HG02759 (cell line): Measurements from ENCODE around the gene GTF2IRD2.
"Not testable (repeated sequence)": the region's sequence is repeated elsewhere in the genome, so short reads cannot be mapped to it uniquely, and the experiment has no call there.

ENCODE experiments used
- ATAC-seq: cut with Tn5 transposase; IDR thresholded peaks from one replicate; pipeline ENCODE4 v1.9.1; 2021; ENCODE audit warnings: mild to moderate bottlenecking, moderate library complexity; ENCODE audit not compliant: unreplicated experiment

Gene GTF2IRD2

DNA sequence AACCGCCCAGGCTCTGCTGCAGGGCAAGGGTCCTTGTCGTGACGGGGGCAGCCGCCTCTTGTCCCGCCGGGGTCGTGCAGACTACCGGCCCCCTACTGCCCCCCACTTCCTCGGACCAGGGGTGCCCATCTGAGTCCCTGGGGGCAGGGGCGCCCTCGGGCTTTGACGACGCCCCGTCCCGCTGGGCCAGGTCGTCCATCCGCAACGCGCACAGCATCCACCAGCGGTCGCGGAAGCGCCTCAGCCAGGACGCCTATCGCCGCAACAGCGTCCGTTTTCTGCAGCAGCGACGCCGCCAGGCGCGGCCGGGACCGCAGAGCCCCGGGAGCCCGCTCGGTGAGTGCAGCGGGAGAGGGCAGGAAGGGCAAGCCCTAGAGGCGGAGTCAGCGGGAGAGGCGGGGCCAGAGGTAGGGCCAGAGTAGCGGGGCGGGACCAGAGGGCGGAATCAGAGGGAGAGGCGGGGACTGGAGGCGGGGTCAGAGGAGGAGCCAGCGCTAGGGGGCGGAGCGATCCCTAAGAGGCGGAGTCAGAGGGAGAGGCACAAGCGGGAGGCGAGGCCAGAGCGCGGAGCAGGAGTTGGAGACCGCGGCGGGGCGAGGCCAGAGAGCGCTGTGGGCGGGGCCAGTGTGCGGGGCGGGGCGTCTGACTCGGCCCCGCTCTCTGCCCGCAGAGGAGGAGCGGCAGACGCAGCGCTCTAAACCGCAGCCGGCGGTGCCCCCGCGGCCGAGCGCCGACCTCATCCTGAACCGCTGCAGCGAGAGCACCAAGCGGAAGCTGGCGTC lies 62.8 kb downstream of the GTF2IRD2 start:
- peak; percentile 84 for ATAC-seq

DNA sequence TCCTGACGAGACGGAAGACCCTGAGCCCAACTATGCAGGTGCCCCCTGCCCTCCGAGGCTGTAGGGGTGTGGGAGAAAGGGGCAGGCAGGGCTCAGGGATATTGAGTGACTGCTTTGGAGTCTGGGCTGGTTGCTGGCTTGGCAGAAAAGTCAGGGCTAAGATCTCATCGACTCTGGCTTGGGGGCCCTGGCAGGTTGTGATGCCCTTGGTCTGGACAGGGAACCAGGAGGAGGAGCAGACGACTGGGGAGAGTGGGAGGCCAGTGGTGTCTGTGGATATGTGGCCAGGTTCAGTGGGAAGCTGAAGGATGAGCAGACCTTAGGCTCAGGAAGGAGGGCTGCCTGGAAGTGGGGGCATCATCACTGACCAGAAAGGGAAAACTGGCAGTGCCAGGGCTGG lies 67.8 kb downstream of the GTF2IRD2 start:
- ATAC-seq = not testable (repeated sequence)

DNA sequence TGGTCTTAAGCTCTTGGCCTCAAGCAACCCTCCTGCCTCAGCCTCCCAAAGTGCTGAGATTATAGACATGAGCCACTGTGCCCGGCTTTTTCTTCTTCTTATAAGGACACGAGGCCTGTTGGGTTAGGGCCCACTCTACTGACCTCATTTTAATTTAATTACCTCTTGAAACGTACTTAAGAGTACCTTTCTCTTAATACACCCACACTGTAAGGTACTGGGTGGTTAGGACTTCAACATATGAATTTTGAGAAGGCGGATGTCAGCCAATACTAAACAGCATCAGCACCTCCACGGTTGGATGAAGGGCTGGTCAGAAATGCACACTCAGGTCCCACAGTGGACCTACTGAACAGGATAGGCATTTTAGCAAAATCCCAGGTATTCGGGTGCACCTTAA lies 69.7 kb downstream of the GTF2IRD2 start:
- not testable (repeated sequence) for ATAC-seq

DNA sequence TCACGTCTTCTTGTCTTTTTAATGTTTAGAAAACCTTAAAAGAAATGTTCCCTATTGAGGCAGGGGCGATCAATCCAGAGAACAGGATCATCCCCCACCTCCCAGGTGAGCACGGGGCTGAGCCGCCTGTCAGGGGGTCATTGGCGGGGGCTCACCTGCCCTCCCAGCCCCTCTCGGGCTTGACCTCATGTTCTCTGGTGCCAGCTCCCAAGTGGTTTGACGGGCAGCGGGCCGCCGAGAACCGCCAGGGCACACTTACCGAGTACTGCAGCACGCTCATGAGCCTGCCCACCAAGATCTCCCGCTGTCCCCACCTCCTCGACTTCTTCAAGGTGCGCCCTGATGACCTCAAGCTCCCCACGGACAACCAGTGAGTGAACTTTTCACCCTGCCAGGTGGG lies 72.4 kb downstream of the GTF2IRD2 start:
- not testable (repeated sequence) for ATAC-seq

DNA sequence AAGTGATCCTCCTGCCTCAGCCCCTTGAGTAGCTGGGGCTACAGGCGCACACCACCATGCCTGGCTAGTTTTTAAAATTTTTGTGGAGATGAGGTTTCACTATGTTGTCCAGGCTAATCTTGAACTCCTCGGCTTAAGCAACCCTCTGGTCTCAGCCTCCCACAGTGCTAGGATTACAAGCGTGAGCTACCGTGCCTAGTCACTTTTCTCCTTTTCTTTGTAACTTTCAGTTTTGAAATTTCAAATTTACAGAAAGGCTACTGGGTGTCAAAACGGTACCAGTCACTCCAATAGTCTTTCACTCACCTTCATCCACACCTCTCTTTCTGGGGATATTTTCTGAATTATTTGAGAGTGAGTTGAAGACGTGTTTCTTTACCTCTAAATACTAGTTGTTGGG lies 76.3 kb downstream of the GTF2IRD2 start:
- peak; percentile 48 for ATAC-seq

DNA sequence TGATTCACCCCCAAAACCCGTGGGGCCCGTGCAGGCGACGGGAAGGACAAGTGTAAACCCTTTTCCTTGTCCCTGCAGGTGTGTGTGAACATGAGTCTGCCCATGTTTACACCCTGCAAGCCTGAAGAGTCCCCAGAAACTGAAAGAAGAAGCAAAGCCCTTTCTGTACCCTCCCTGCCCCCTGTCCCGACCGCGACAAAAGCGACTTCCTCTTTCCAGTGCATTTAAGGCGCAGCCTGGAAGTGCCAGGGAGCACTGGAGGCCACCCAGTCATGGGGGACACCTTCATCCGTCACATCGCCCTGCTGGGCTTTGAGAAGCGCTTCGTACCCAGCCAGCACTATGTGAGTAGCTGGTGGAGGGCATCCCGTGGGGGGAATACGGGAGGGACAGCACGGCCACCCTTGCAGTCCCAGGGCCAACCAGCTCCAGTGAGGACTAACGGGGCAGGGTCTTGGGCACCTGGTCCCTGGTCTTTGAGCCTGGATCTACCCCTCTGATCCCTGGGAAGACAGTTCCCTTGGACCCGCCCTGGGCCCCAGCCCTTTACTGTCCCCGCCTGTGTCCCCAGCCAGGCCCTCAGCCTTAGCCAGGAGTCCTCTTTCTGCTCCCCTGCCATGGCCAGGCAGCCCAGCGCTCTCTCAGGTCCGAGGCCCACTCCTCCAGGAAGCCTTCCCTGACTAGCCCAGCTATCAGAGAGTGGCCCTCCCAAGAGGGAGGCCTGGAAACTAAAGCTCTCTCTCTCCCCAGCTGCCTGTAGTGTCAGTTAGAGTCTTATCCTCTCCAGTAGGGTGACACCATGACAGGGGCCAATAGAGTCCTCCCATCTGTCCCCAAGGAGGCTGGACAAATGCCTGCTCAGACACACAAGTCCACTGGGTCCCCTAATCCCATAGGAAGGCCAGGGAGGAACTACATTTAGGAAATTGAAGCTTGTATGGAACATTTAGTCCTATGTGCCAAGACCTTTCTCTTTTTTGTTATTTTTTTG lies 77.3 kb downstream of the GTF2IRD2 start, which contains the start of gene NCF1:
Gene NCF1 (plus strand): TSS at position 252 of the 991 bp plus-strand sequence. CDS start 21 bp downstream, at position 273.
- peak; percentile 81 for ATAC-seq

DNA sequence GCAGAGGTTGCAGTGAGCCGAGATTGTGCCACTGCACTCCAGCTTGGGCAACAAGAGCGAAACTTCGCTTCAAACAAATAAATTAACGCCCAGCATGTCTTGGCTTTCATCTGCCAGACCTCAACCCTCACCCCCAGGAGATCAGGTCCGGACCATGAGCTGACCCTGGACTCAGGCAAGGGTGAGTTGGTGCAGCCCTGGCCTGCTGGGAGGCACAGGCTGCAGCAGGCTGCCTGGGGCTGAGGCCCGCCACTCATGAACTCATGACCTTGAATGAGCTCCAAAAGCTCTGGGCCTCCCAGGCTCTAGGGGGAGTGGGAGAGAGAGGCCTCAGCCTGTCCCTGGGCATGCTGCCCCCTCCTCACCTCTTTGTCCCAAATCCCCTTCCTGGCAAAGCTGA lies 79.3 kb downstream of the GTF2IRD2 start:
- ATAC-seq = not testable (repeated sequence)

DNA sequence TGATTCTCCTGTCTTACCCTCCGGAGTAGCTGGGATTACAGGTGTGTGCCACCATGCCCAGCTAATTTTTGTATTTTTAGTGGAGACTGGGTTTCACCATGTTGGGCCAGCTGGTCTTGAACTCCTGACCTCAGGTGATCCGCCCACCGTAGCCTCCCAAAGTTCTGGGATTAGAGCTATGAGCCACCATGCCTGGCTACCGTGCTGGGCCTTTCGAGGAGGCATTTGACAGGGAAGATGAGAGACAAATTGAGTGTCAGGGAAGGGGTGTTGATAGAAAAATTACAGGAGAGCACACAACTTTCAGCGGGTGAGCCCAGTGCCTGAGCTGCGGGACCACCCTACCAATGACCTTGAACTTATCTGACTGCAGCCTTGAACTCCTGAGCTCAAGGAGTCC lies 81.3 kb downstream of the GTF2IRD2 start:
- ATAC-seq = not testable (repeated sequence)

DNA sequence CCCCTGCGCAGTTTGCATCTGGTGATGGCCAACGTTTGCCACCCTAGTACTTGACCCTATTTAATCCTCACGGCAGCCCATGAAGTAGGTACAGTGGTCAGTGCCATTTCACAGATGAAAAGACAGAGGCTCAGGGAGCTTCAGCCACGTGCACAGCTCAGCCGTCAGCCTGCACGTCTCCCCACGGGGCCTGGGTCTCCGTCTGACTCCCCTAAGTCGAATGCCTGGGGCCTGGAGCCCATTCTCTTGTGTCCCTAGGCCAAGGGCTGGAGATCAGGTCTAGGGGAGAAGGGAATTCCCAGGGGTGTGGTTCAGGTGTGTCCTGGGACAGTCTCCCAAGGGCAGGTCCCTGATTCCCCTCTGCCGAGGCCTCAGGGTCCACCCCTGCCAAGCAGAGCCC lies 84.4 kb downstream of the GTF2IRD2 start:
- not testable (repeated sequence) for ATAC-seq

DNA sequence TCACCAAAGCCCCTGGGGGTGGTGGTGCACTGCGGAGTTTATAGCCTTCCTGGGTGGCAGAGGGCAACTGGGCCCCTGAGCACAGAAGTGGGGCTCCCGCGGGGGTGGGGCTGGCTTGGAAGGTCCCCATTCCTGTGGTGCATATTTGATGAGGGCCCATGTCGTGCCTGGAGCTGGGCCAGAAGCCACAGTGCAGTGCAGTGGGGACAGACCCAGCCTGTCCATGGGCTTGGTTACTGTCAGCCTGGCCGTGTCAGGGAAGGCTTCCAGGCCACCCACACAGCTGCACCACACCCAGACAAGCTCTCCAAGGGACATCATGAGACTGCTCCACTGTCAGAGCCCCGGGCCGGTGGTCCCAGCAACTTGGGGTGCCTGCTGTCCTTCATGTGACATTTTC lies 84.9 kb downstream of the GTF2IRD2 start:
- peak; percentile 35 for ATAC-seq

DNA sequence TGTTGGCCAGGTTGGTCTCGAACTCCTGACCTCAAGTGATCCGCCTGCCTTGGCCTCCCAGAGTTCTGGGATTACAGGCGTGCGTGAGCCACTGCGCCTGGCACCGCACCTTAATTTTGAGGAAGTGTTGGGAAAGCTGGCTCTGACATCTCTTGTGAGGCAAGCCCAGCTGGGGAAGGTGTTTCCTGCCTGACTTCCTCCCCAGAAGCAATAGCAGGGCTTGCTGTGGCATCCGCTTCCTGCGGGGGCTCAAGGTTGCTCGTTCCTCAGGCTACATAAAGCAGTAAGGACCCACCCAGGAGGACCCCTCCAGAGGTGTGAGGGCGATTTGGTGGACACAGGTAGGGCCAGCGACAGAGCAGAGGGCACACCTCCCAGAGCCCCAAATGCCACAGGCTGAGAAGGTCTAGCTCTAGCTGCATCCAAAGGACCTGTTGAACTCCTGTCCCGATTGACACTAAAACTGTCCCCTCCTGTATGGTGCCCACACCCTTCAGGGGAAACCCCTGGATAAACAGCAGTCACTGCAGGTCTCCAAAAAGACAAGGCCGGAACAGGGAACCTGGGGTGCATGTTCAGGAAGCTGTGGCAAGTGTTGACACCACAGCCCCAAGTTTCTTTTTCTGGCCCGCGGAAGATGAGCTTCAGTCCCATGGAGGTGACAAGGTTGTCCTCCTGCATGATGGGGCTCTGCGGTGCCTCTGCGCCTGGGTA lies 86.0 kb downstream of the GTF2IRD2 start:
- not testable (repeated sequence) for ATAC-seq

DNA sequence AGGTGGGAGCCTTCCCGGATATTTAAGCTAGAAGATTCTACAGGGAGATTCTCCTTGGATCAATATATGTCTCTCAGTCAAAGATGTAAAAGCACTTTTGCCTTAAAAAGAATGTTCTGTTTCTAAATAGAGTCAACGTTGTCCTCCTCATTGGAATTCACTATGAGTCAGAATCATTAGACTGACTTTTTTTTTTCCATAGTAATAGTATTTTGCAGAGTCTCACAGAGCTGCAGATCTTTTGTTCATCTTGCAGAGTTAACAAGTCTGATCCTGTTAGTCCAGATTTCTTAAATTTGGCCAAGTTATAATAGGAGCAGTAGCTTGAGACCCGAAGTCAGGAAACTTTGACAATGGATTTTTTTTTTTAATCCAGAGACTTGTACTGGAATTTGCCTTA lies 92.4 kb downstream of the GTF2IRD2 start:
- ATAC-seq = not testable (repeated sequence)

DNA sequence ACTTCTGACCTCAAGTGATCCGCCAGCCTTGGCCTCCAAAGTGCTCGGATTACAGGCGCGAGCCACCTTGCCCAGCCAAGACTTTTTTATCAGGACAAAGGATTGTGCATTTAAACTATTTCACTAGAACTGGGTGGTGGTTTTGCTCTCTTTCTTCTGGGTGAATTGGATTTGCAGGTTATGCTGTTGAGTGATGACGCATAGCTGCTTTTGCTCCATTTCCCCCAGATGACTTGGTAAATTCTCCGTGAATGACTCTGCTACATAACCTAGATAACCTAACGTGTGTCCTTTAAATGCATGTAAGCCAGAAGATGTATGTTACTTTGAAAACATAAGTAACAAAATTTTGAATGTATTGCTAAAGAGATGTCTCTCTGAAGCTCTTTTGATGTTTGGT lies 93.1 kb downstream of the GTF2IRD2 start:
- ATAC-seq = not testable (repeated sequence)

DNA sequence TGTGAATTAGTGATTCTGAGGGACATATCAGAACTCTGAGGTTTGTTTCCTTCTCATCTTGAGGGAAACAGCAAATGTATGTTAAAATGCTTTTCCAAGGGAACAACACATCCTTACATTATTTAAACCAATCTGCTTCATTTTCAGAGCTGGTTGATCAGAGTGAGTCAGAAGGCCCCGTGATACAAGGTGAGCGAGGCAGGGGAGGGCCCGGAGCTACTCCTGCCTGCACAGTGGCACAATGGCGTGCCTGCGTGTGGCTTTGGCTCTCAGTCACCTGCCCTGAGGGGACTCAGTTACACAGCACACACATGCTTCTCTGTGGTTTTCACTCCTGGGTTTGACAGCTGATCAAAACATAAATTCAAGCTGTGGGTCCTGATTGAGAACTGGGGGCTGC lies 94.7 kb downstream of the GTF2IRD2 start:
- ATAC-seq = not testable (repeated sequence)

DNA sequence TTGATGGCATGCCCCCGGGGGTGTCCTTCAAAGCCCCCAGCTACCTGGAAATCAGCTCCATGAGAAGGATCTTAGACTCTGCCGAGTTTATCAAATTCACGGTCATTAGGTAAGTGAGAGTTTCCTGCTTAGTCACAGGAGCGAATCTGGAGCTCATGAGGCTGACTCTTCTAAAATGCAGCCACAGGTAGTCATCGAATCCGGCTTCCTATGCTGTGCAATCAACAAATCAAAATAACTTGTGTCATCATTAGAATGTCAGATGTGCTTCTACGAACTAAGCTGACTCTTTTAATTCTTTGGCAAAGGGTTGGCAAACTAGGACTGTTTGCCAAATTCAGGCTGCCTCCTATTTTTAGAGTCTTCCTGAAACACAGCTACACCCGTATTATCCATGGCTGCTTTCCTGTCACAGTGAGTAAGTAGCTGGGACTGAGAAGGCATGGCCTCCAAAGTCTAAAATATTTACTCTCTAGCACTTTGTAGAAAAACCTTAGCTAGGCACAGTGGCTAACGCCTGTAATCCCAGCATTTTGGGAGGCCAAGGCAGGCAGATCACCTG lies 97.4 kb downstream of the GTF2IRD2 start:
- ATAC-seq = not testable (repeated sequence)
